ENCODE results near the gene UNC5CL.

UNC5CL gene

GRCh38 chr6:41039060-41039998 is at the start of gene UNC5CL:
Gene UNC5CL (minus strand): TSS chr6:41039221. CDS start chr6:41035074, 4,147 bp downstream.
- DNase-seq (ENCODE audit: low read depth), result no peak

- DNase-seq (ENCODE audit: low read depth), result no peak
Measured at GRCh38 chr6:41088451-41088850, 49.4 kb upstream of the UNC5CL start.

- no peak for DNase-seq (ENCODE audit: low read depth)
Measured at GRCh38 chr6:41085182-41085581, 46.2 kb upstream of the UNC5CL start.

- DNase-seq (ENCODE audit: low read depth), result no peak
Measured at GRCh38 chr6:41083072-41083471, 44.1 kb upstream of the UNC5CL start.

- DNase-seq (ENCODE audit: low read depth), result no peak
Measured at GRCh38 chr6:41080621-41081020, 41.6 kb upstream of the UNC5CL start.

GRCh38 chr6:41079080-41079479 is 40.1 kb upstream of the UNC5CL start:
- DNase-seq (ENCODE audit: low read depth), result no peak

- no peak for DNase-seq (ENCODE audit: low read depth)
Measured at GRCh38 chr6:41078101-41078500, 39.1 kb upstream of the UNC5CL start.

- no peak for DNase-seq (ENCODE audit: low read depth)
Measured at GRCh38 chr6:41077536-41077935, 38.5 kb upstream of the UNC5CL start.

- DNase-seq (ENCODE audit: low read depth), result no peak
Measured at GRCh38 chr6:41075651-41076626, 36.9 kb upstream of the UNC5CL start.

- DNase-seq (ENCODE audit: low read depth), result no peak
Measured at GRCh38 chr6:41074692-41075436, 35.8 kb upstream of the UNC5CL start.

- DNase-seq (ENCODE audit: low read depth), result no peak
Measured at GRCh38 chr6:41073968-41074691, 35.1 kb upstream of the UNC5CL start.

- DNase-seq (ENCODE audit: low read depth), result peak; percentile 73
Measured at GRCh38 chr6:41073203-41073967, 34.4 kb upstream of the UNC5CL start.

- no peak for DNase-seq (ENCODE audit: low read depth)
Measured at GRCh38 chr6:41072836-41073202, 33.8 kb upstream of the UNC5CL start, which contains the start of gene NFYA. Gene NFYA (plus strand): TSS chr6:41072974. CDS start chr6:41079090, 6,116 bp downstream.

GRCh38 chr6:41071923-41072835 is 33.2 kb upstream of the UNC5CL start, which contains the start of gene OARD1:
Gene OARD1 (minus strand): TSS chr6:41072356. CDS start chr6:41071634, 722 bp downstream.
- DNase-seq (ENCODE audit: low read depth), result peak; percentile 99

GRCh38 chr6:41071501-41071922 is 32.5 kb upstream of the UNC5CL start:
- peak; percentile 67 for DNase-seq (ENCODE audit: low read depth)

- peak; percentile 26 for DNase-seq (ENCODE audit: low read depth)
Measured at GRCh38 chr6:41066867-41067304, 27.9 kb upstream of the UNC5CL start.

GRCh38 chr6:41065550-41066026 is 26.6 kb upstream of the UNC5CL start:
- no peak for DNase-seq (ENCODE audit: low read depth)

- no peak for DNase-seq (ENCODE audit: low read depth)
Measured at GRCh38 chr6:41064841-41065240, 25.8 kb upstream of the UNC5CL start.

GRCh38 chr6:41063884-41064285 is 24.9 kb upstream of the UNC5CL start:
- DNase-seq (ENCODE audit: low read depth), result no peak
